Neural cell (in vitro differentiated cells): Measurements from ENCODE around the gene MYH7B. TPM values are rescaled to one million over a fixed set of nuclear protein-coding genes. Genes with fewer than 3 reads are reported as not detected.

Source experiments
- H2AFZ ChIP-seq: fragments of 200-600, 300-800 bp; sonication (generic), shearing (Covaris generic); 2 replicates; pipeline ENCODE4 v1.6.0; 2014; ENCODE audit warnings: low read depth, mild to moderate bottlenecking, antibody characterized with exemption, low read length, moderate library complexity
- H3F3A ChIP-seq: fragments of 200-600 bp; shearing (Covaris generic); 2 replicates; pipeline ENCODE4 v1.6.1; 2016; ENCODE audit warnings: mild to moderate bottlenecking, moderate library complexity, mixed read lengths, antibody characterized with exemption, low read length; ENCODE audit not compliant: insufficient read depth, poor library complexity, severe bottlenecking
- H3K27ac ChIP-seq: fragments of 200-600, 300-800 bp; sonication (generic), shearing (Covaris generic); 2 replicates; pipeline ENCODE4 v1.5.1; 2014; ENCODE audit warnings: mild to moderate bottlenecking, low read length, moderate library complexity
- H3K27me3 ChIP-seq: fragments of 300-800, 200-600 bp; sonication (generic), shearing (Covaris generic); 2 replicates; pipeline ENCODE4 v1.6.0; 2014; ENCODE audit warnings: mild to moderate bottlenecking, low read depth, low read length, moderate library complexity; ENCODE audit not compliant: insufficient read depth
- H3K36me3 ChIP-seq: fragments of 300-800, 200-600 bp; sonication (generic), shearing (Covaris generic); 2 replicates; pipeline ENCODE4 v1.5.1; 2014; ENCODE audit warnings: mild to moderate bottlenecking, antibody characterized with exemption, low read length, moderate library complexity; ENCODE audit not compliant: insufficient read depth
- H3K4me2 ChIP-seq: fragments of 300-800, 200-600 bp; sonication (generic), shearing (Covaris generic); 2 replicates; pipeline ENCODE4 v1.6.0; 2014; ENCODE audit warnings: mild to moderate bottlenecking, low read length
- H3K4me3 ChIP-seq: fragments of 300-800, 200-600 bp; sonication (generic), shearing (Covaris generic); 2 replicates; pipeline ENCODE4 v1.5.1; 2014; ENCODE audit warnings: mild to moderate bottlenecking, low read length, moderate library complexity
- H3K79me2 ChIP-seq: fragments of 200-600 bp; shearing (Covaris generic); replicated peaks from 2 replicates; pipeline ENCODE4 v1.6.0; 2014; ENCODE audit warnings: mild to moderate bottlenecking, low read length, moderate library complexity; ENCODE audit not compliant: insufficient read depth
- H3K9ac ChIP-seq: fragments of 300-800, 200-600 bp; sonication (generic), shearing (Covaris generic); 2 replicates; pipeline ENCODE4 v1.6.1; 2016; ENCODE audit warnings: mild to moderate bottlenecking, low read length, mixed read lengths
- H3K9me2 ChIP-seq: fragments of 200-600 bp; shearing (Covaris generic); 2 replicates; pipeline ENCODE4 v1.6.1; 2016; ENCODE audit warnings: mild to moderate bottlenecking, low read length, mixed read lengths; ENCODE audit not compliant: insufficient read depth
- H3K9me3 ChIP-seq: fragments of 200-600, 300-800 bp; sonication (generic), shearing (Covaris generic); 2 replicates; pipeline ENCODE4 v1.6.1; 2016; ENCODE audit warnings: mild to moderate bottlenecking, mixed run types, low read length, moderate library complexity, mixed read lengths
- H4K20me1 ChIP-seq: fragments of 200-600 bp; shearing (Covaris generic); 2 replicates; pipeline ENCODE4 v1.6.1; 2016; ENCODE audit warnings: mild to moderate bottlenecking, mixed run types; ENCODE audit not compliant: insufficient read depth
- CTCF ChIP-seq: fragments of 450-650 bp; IDR thresholded peaks from 2 replicates; pipeline ENCODE4 v1.5.1; 2014; ENCODE audit warnings: antibody characterized with exemption, mild to moderate bottlenecking, moderate library complexity; ENCODE audit not compliant: poor library complexity, severe bottlenecking
- EP300 ChIP-seq: fragments of 450-650 bp; conservative IDR thresholded peaks from 2 replicates; pipeline ENCODE4 v1.6.1; 2014; ENCODE audit warnings: antibody characterized with exemption, mild to moderate bottlenecking, moderate library complexity; ENCODE audit not compliant: poor library complexity, severe bottlenecking
- EZH2 ChIP-seq: fragments of 200-600, 300-800 bp; shearing (Covaris generic), sonication (generic); IDR thresholded peaks from 2 replicates; pipeline ENCODE4 v1.6.1; 2014; ENCODE audit warnings: antibody characterized with exemption, low read length, borderline replicate concordance, mild to moderate bottlenecking; ENCODE audit not compliant: insufficient read depth, poor library complexity, severe bottlenecking
- MXI1 ChIP-seq: fragments of 450-650 bp; conservative IDR thresholded peaks from 2 replicates; pipeline ENCODE4 v1.6.1; 2014; ENCODE audit warnings: antibody characterized with exemption, mild to moderate bottlenecking; ENCODE audit not compliant: poor library complexity, severe bottlenecking
- POLR2AphosphoS5 ChIP-seq: IDR thresholded peaks from 2 replicates; pipeline ENCODE4 v1.6.1; 2012
- RAD21 ChIP-seq: fragments of 450-650 bp; conservative IDR thresholded peaks from 2 replicates; pipeline ENCODE4 v1.6.1; 2014; ENCODE audit warnings: antibody characterized with exemption, mild to moderate bottlenecking, moderate library complexity
- REST ChIP-seq: IDR thresholded peaks from 2 replicates; pipeline ENCODE4 v1.6.1; 2012; ENCODE audit warnings: borderline replicate concordance
- SMC3 ChIP-seq: fragments of 450-650 bp; conservative IDR thresholded peaks from 2 replicates; pipeline ENCODE4 v1.6.1; 2014; ENCODE audit warnings: antibody characterized with exemption, mild to moderate bottlenecking, moderate library complexity; ENCODE audit not compliant: poor library complexity
- TAF1 ChIP-seq: IDR thresholded peaks from 2 replicates; pipeline ENCODE4 v1.6.1; 2012; ENCODE audit warnings: low read depth
- polyA plus RNA-seq: library from polyadenylated mRNA; depleted of rRNA; stranded (reverse); fragments of >200 nt; gene quantifications from 2 replicates; pipeline ENCODE4 v1.2.3, GENCODE V29; 2014

MYH7B gene
- polyA plus RNA-seq, 1 donor from 2014 or later: not detected

GRCh38 chr20:34941226-34941625, 14.4 kb upstream of the MYH7B start:
- no peaks in the 10 kb centered on the region for H3F3A ChIP-seq
- H3K36me3 ChIP-seq: peaks cover 5% of the 10 kb centered on the region
- H3K9ac ChIP-seq: no peak overlapping the region
- H3K9me2 ChIP-seq: no peaks in the 10 kb centered on the region
- no peak overlapping the region for H3K4me2 ChIP-seq
- no peak overlapping the region for H3K27ac ChIP-seq
- no peaks in the 10 kb centered on the region for H3K27me3 ChIP-seq
- no peaks in the 10 kb centered on the region for H4K20me1 ChIP-seq
- no peak for TF ChIP-seq CTCF
- TF ChIP-seq MXI1: no peak
- TF ChIP-seq POLR2AphosphoS5: no peak
- no peak for TF ChIP-seq TAF1
- TF ChIP-seq SMC3: no peak
- TF ChIP-seq RAD21: no peak
- TF ChIP-seq EZH2: no peak
- no peaks in the 10 kb centered on the region for H3K79me2 ChIP-seq
- H3K4me3 ChIP-seq: no peak overlapping the region
- H2AFZ ChIP-seq: no peak overlapping the region
- no peaks in the 10 kb centered on the region for H3K9me3 ChIP-seq

DNA sequence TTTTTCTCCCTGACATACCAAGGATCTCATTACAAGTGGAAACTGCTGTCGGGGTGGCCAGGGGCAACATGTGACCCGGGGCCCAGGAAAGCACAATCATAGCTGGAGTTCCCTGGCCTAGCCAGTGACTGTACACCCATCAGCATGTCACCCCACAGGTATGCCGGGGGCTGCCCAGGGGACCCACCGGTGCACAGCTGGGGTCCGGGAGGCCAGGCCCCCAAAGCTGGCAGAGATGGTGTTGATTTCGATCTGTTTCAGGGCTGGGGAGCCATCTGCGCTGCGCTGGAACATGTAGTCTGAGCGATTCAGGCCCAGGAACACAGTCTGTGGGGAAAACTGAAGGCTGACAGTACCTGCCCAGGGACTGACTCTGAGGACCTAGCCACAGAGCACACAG, 13.4 kb upstream of the MYH7B start:
- Histone ChIP-seq H3K36me3 (peaks cover 5% of the 10 kb centered on the region), H3K27me3 (no peaks in the 10 kb centered on the region), H4K20me1 (no peaks in the 10 kb centered on the region), H3K9me3 (no peaks in the 10 kb centered on the region), H3K27ac (no peak overlapping the region), H3K9ac (no peak overlapping the region), H3K4me3 (no peak overlapping the region), H3K9me2 (no peaks in the 10 kb centered on the region), H3K79me2 (no peaks in the 10 kb centered on the region), H3F3A (no peaks in the 10 kb centered on the region), H3K4me2 (no peak overlapping the region), H2AFZ (no peak overlapping the region)
- no peak for TF ChIP-seq POLR2AphosphoS5
- no peak for TF ChIP-seq SMC3
- TF ChIP-seq RAD21: no peak
- TF ChIP-seq EP300: no peak
- TF ChIP-seq EZH2: no peak
- TF ChIP-seq CTCF: no peak
- no peak for TF ChIP-seq REST
